Measurements from ENCODE around the gene STAG3.
A peak's percentile ranks its signal among the peaks of the same experiment; 100 is the strongest.
"Not testable (repeated sequence)": the region's sequence is repeated elsewhere in the genome, so short reads cannot be mapped to it uniquely, and the experiment has no call there.

The STAG3 gene

DNA sequence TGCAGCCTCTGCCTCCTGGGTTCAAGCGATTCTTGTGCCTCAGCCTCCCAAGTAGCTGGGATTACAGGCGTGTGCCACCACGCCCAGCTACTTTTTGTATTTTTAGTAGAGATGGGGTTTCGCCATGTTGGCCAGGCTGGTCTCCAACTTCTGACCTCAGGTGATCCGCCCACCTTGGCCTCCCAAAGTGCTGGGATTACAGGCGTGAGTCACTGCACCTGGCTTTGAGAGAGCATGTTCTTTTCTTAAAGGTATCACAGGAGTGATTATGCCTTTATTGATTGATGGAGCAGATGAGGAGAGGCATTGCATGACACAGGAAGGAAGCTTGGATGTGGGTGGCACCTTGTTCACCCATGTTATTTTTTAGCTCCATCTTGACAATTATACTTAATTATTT lies 5.4 kb downstream of the STAG3 start:
- ATAC-seq = not testable (repeated sequence)

DNA sequence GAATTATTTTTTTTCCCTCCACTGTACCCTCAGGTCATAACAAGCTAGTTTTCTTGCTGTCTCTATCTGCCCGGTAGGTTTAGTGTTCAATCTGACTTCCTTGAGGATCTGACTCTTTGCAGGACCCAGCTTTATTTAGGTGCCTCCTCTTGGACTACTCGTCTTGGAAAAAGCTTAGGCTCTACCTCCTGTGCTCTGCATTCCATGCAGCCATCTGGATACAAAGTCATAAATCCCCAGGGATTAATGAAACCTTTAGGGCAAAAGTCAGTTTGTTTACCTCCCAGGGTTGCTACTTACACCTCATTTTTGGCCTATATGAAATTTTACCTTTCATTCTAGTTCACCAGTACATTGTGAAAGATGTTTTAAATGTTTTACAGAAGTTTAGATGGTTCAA lies 8.0 kb downstream of the STAG3 start:
- TF ChIP-seq, protein P1, sequence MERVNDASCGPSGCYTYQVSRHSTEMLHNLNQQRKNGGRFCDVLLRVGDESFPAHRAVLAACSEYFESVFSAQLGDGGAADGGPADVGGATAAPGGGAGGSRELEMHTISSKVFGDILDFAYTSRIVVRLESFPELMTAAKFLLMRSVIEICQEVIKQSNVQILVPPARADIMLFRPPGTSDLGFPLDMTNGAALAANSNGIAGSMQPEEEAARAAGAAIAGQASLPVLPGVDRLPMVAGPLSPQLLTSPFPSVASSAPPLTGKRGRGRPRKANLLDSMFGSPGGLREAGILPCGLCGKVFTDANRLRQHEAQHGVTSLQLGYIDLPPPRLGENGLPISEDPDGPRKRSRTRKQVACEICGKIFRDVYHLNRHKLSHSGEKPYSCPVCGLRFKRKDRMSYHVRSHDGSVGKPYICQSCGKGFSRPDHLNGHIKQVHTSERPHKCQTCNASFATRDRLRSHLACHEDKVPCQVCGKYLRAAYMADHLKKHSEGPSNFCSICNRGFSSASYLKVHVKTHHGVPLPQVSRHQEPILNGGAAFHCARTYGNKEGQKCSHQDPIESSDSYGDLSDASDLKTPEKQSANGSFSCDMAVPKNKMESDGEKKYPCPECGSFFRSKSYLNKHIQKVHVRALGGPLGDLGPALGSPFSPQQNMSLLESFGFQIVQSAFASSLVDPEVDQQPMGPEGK (CRISPR knock-in tag; IDR thresholded peaks at IDR 0.05; ENCODE audit: borderline replicate concordance) = no peak
- TF ChIP-seq, protein P2, sequence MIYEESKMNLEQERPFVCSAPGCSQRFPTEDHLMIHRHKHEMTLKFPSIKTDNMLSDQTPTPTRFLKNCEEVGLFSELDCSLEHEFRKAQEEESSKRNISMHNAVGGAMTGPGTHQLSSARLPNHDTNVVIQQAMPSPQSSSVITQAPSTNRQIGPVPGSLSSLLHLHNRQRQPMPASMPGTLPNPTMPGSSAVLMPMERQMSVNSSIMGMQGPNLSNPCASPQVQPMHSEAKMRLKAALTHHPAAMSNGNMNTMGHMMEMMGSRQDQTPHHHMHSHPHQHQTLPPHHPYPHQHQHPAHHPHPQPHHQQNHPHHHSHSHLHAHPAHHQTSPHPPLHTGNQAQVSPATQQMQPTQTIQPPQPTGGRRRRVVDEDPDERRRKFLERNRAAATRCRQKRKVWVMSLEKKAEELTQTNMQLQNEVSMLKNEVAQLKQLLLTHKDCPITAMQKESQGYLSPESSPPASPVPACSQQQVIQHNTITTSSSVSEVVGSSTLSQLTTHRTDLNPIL (CRISPR knock-in tag; IDR thresholded peaks at IDR 0.05; ENCODE audit: low read depth) = no peak
- TF ChIP-seq RARB (CRISPR knock-in tag; IDR thresholded peaks at IDR 0.05) = no peak
- no peak for ATAC-seq

DNA sequence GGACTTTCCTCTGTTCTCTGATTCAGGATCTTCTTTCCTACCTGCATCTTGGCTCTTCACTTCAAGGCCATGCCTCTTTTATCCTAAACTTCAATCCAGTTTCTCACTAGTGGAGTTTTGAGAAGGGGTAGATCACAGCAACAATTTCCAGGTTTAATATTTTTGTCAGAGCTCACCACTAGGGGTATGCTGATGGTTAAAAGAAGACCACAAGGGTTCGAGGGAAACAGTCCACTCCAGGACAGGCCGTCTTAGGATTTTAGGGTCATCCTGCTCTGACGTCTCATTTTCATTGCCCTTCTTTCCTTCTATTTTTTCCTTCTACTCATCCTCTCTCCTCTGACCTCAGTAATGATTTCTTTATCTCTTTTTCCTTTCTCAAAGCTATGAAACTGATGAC lies 11.3 kb downstream of the STAG3 start:
- TF ChIP-seq, protein P2 (CRISPR knock-in tag; IDR thresholded peaks at IDR 0.05; ENCODE audit: low read depth) = no peak
- no peak for TF ChIP-seq ZC3H10 (CRISPR knock-in tag; IDR thresholded peaks at IDR 0.05)
- TF ChIP-seq, protein P1 (CRISPR knock-in tag; IDR thresholded peaks at IDR 0.05; ENCODE audit: borderline replicate concordance) = no peak
- TF ChIP-seq OSR1 (CRISPR knock-in tag; IDR thresholded peaks at IDR 0.05) = no peak
- TF ChIP-seq BACH2 (CRISPR knock-in tag; IDR thresholded peaks at IDR 0.05; ENCODE audit: borderline replicate concordance) = no peak
- no peak for TF ChIP-seq ZFP30 (CRISPR knock-in tag; IDR thresholded peaks at IDR 0.05)
- no peak for TF ChIP-seq ZNF70 (CRISPR knock-in tag; IDR thresholded peaks at IDR 0.05)
- TF ChIP-seq SNAI2 (CRISPR knock-in tag; IDR thresholded peaks at IDR 0.05) = no peak
- no peak for TF ChIP-seq ZFP3 (CRISPR knock-in tag; IDR thresholded peaks at IDR 0.05)
- no peak for TF ChIP-seq ZNF565 (CRISPR knock-in tag; conservative IDR thresholded peaks at IDR 0.05; ENCODE audit: low read depth)
- no peak for TF ChIP-seq TCF4 (CRISPR knock-in tag; IDR thresholded peaks at IDR 0.05; ENCODE audit: borderline replicate concordance)
- TF ChIP-seq ISL1 (CRISPR knock-in tag; IDR thresholded peaks at IDR 0.05) = no peak
- no peak for TF ChIP-seq RARB (CRISPR knock-in tag; IDR thresholded peaks at IDR 0.05)
- no peak for TF ChIP-seq PPARA (CRISPR knock-in tag; IDR thresholded peaks at IDR 0.05; ENCODE audit: borderline replicate concordance)
- no peak for TF ChIP-seq TOX (CRISPR knock-in tag; IDR thresholded peaks at IDR 0.05; ENCODE audit: borderline replicate concordance)
- TF ChIP-seq, protein P3, sequence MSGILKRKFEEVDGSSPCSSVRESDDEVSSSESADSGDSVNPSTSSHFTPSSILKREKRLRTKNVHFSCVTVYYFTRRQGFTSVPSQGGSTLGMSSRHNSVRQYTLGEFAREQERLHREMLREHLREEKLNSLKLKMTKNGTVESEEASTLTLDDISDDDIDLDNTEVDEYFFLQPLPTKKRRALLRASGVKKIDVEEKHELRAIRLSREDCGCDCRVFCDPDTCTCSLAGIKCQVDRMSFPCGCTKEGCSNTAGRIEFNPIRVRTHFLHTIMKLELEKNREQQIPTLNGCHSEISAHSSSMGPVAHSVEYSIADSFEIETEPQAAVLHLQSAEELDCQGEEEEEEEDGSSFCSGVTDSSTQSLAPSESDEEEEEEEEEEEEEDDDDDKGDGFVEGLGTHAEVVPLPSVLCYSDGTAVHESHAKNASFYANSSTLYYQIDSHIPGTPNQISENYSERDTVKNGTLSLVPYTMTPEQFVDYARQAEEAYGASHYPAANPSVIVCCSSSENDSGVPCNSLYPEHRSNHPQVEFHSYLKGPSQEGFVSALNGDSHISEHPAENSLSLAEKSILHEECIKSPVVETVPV (CRISPR knock-in tag; IDR thresholded peaks at IDR 0.05) = no peak
- no peak for TF ChIP-seq ESRRG (CRISPR knock-in tag; IDR thresholded peaks at IDR 0.05)
- TF ChIP-seq ZNF8 (CRISPR knock-in tag; IDR thresholded peaks at IDR 0.05) = no peak
- ATAC-seq = peak; percentile 40; the same call in 1 of the 3 replicates

DNA sequence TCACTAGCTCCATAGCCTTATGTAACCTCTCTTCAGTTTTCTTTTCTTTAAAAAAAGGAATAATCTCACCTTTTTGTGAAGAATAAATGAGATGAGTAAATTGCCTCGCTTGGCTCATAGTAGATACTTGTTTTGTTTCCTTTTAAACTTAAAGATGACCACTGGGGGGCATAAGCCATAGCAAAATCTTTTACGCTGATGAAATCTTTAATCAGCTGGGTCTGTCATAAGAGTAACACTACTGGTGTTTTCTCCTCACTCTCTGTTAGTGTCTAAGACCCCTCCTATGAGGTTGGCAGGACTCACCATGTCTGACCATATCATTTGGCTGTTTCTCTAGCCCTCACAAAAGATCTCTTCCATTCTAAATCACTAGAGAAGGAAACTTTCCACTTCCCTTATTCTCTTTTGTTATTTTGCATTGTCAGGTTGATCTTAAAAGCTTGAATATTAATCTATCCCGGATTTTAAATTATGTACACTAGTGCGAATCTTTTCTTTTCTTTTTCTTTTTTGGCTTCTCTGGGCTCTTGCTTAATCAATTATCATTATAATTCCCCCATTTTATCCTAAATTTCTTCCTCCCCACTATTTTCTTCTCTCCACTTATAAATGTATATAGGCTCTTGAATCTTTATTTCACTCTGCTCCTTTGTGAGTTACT lies 12.5 kb downstream of the STAG3 start:
- ATAC-seq = peak; percentile 87
- TF ChIP-seq ZNF565 (CRISPR knock-in tag; conservative IDR thresholded peaks at IDR 0.05; ENCODE audit: low read depth) (no peak), BACH2 (CRISPR knock-in tag; IDR thresholded peaks at IDR 0.05; ENCODE audit: borderline replicate concordance) (no peak), SNAI2 (CRISPR knock-in tag; IDR thresholded peaks at IDR 0.05) (no peak), ZC3H10 (CRISPR knock-in tag; IDR thresholded peaks at IDR 0.05) (no peak), TOX (CRISPR knock-in tag; IDR thresholded peaks at IDR 0.05; ENCODE audit: borderline replicate concordance) (no peak), RARB (CRISPR knock-in tag; IDR thresholded peaks at IDR 0.05) (no peak), ZFP30 (CRISPR knock-in tag; IDR thresholded peaks at IDR 0.05) (no peak), GLIS3 (CRISPR knock-in tag; IDR thresholded peaks at IDR 0.05) (no peak), ESRRG (CRISPR knock-in tag; IDR thresholded peaks at IDR 0.05) (no peak), PPARA (CRISPR knock-in tag; IDR thresholded peaks at IDR 0.05; ENCODE audit: borderline replicate concordance) (no peak)
- TF ChIP-seq, protein P4, sequence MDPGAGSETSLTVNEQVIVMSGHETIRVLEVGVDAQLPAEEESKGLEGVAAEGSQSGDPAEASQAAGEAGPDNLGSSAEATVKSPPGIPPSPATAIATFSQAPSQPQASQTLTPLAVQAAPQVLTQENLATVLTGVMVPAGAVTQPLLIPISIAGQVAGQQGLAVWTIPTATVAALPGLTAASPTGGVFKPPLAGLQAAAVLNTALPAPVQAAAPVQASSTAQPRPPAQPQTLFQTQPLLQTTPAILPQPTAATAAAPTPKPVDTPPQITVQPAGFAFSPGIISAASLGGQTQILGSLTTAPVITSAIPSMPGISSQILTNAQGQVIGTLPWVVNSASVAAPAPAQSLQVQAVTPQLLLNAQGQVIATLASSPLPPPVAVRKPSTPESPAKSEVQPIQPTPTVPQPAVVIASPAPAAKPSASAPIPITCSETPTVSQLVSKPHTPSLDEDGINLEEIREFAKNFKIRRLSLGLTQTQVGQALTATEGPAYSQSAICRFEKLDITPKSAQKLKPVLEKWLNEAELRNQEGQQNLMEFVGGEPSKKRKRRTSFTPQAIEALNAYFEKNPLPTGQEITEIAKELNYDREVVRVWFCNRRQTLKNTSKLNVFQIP (CRISPR knock-in tag; IDR thresholded peaks at IDR 0.05; ENCODE audit: borderline replicate concordance, low read depth) = no peak
- TF ChIP-seq, protein P1 (CRISPR knock-in tag; IDR thresholded peaks at IDR 0.05; ENCODE audit: borderline replicate concordance) = no peak
- TF ChIP-seq, protein P3 (CRISPR knock-in tag; IDR thresholded peaks at IDR 0.05) = no peak
